ENCODE data around the gene HCST.

DNA sequence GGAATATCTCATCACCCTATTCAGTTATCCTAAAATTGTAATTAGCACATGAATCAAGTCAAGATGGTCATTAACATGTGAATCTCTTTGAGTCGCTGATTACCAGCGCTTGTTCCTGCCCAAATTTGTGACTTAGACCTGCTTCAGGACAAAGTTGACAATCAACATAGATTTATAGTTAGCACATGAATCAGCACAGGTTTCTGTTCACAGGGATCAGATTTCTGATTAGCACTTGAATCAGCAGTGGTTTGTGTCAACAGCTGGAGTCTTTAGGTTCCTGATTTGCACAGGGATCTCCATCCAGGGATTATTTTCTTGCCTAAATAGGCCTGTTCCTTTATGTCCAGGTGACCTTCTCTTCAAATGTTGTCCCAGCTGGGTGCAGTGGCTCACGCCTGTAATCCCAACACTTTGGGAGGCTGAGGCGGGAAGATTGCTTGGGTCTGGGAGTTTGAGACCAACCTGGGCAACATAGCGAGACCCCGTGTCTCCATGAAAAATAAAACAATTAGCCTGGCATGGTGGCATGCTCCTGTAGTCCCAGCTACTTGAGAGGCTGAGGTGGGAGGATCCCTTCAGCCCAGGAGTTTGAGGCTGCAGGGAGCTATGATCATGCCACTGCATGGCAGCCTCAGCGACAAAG is 30.1 kb downstream of the HCST start:
- TF ChIP-seq, protein P1, sequence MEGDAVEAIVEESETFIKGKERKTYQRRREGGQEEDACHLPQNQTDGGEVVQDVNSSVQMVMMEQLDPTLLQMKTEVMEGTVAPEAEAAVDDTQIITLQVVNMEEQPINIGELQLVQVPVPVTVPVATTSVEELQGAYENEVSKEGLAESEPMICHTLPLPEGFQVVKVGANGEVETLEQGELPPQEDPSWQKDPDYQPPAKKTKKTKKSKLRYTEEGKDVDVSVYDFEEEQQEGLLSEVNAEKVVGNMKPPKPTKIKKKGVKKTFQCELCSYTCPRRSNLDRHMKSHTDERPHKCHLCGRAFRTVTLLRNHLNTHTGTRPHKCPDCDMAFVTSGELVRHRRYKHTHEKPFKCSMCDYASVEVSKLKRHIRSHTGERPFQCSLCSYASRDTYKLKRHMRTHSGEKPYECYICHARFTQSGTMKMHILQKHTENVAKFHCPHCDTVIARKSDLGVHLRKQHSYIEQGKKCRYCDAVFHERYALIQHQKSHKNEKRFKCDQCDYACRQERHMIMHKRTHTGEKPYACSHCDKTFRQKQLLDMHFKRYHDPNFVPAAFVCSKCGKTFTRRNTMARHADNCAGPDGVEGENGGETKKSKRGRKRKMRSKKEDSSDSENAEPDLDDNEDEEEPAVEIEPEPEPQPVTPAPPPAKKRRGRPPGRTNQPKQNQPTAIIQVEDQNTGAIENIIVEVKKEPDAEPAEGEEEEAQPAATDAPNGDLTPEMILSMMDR (IDR thresholded peaks at IDR 0.05; ENCODE audit: insufficient read depth, low read depth, low read length) = no peak
- TF ChIP-seq EZH2 (IDR thresholded peaks at IDR 0.05; ENCODE audit: insufficient read depth, low read length) = no peak
